OCI-LY7 (cell line): ENCODE measurements around the gene FBLN2. TPM values are rescaled to one million over a fixed set of nuclear protein-coding genes. Genes with fewer than 3 reads are reported as not detected.

ENCODE experiments used
- BruUV-seq: library from RNA; stranded (reverse); fragments of 400-500 nt; replicated peaks from 2 replicates; lab custom pipeline; 2021; lab: Mats Ljungman, UMichigan
- CTCF ChIA-PET: fragments of 300-600 bp; sonication (Branson Sonifier 250); formaldehyde crosslinking; loops from one replicate; lab custom pipeline; 2022; ENCODE audit warnings: antibody characterized with exemption; ENCODE audit not compliant: unreplicated experiment; lab: Charles Lee
- POLR2A ChIA-PET: fragments of 300-600 bp; sonication (Branson Sonifier 250); formaldehyde crosslinking; loops from one replicate; lab custom pipeline; 2022; ENCODE audit warnings: antibody characterized with exemption; lab: Charles Lee
- DNase-seq: peaks from one replicate; pipeline ENCODE4 v3.0.0-alpha.2; 2015; ENCODE audit warnings: low spot score
- H2AFZ ChIP-seq: fragments of 200-600 bp; sonication (generic), shearing (Covaris generic); 2 replicates; pipeline ENCODE4 v1.6.1; 2014; ENCODE audit warnings: mild to moderate bottlenecking, antibody characterized with exemption, low read length, moderate library complexity
- H3K27ac ChIP-seq: fragments of 200-600 bp; sonication (generic); 2 replicates; pipeline ENCODE4 v1.5.1; 2014; ENCODE audit warnings: mixed run types, low read depth, mild to moderate bottlenecking, moderate library complexity, low read length, inconsistent platforms; ENCODE audit not compliant: poor library complexity, severe bottlenecking
- H3K36me3 ChIP-seq: fragments of 200-600 bp; sonication (generic); 2 replicates; pipeline ENCODE4 v1.6.1; 2014; ENCODE audit warnings: mild to moderate bottlenecking, antibody characterized with exemption, low read length, moderate library complexity, mixed read lengths; ENCODE audit not compliant: insufficient read depth
- H3K4me1 ChIP-seq: fragments of 200-600 bp; sonication (generic); 2 replicates; pipeline ENCODE4 v1.5.1; 2014; ENCODE audit warnings: mild to moderate bottlenecking, low read length; ENCODE audit not compliant: insufficient read depth, poor library complexity, severe bottlenecking
- H3K4me2 ChIP-seq: fragments of 200-600 bp; sonication (generic); 2 replicates; pipeline ENCODE4 v1.6.1; 2014; ENCODE audit warnings: mild to moderate bottlenecking, low read length
- H3K4me3 ChIP-seq: fragments of 200-600 bp; sonication (generic); 2 replicates; pipeline ENCODE4 v1.5.1; 2014; ENCODE audit warnings: mild to moderate bottlenecking, low read depth, low read length; ENCODE audit not compliant: poor library complexity, severe bottlenecking
- H3K79me2 ChIP-seq: fragments of 200-600 bp; sonication (generic); 2 replicates; pipeline ENCODE4 v1.6.1; 2016; ENCODE audit warnings: low read depth, mild to moderate bottlenecking, low read length, moderate library complexity, mixed read lengths; ENCODE audit not compliant: insufficient read depth
- H3K9me2 ChIP-seq: fragments of 200-600 bp; sonication (generic); 2 replicates; pipeline ENCODE4 v1.6.1; 2016; ENCODE audit warnings: mild to moderate bottlenecking, low read length, mixed read lengths; ENCODE audit not compliant: insufficient read depth
- H3K9me3 ChIP-seq: fragments of 200-600 bp; sonication (generic); 2 replicates; pipeline ENCODE4 v1.6.1; 2014; ENCODE audit warnings: mild to moderate bottlenecking, mixed run types, low read length, mixed read lengths
- H4K20me1 ChIP-seq: fragments of 200-600 bp; sonication (generic); 2 replicates; pipeline ENCODE4 v1.6.1; 2014; ENCODE audit warnings: mild to moderate bottlenecking, antibody characterized with exemption, low read length, moderate library complexity, mixed read lengths; ENCODE audit not compliant: insufficient read depth
- EZH2phosphoT487 ChIP-seq: fragments of 200-600 bp; sonication (generic); IDR thresholded peaks from 2 replicates; pipeline ENCODE4 v1.6.1; 2018; ENCODE audit warnings: low read depth, borderline replicate concordance, mild to moderate bottlenecking, mixed run types, antibody characterized with exemption, low read length, moderate library complexity, mixed read lengths
- intact Hi-C: fragments of 100-400 bp; cut with micrococcal nuclease; formaldehyde crosslinking; loops from one replicate; pipeline ENCODE4 v1.10.0; 2022; ENCODE audit not compliant: unreplicated experiment
- total RNA-seq, 2 experiments: library from RNA; depleted of rRNA in 1 of 2; stranded (reverse); fragments of >200 nt in 1 of 2; shearing (Covaris generic) in 1 of 2; gene quantifications; 2 replicates each; pipeline ENCODE4 v1.2.3, GENCODE V29; 2014 to 2022
- TF ChIP-seq, protein P1 (sequence below): fragments of 200-600 bp; sonication (generic); conservative IDR thresholded peaks from 2 replicates; pipeline ENCODE4 v1.5.1; 2014; ENCODE audit warnings: mild to moderate bottlenecking, antibody characterized with exemption, low read length, moderate library complexity, mixed read lengths

The FBLN2 gene
- total RNA-seq, 2 experiments from 2014 or later = not detected

DNA sequence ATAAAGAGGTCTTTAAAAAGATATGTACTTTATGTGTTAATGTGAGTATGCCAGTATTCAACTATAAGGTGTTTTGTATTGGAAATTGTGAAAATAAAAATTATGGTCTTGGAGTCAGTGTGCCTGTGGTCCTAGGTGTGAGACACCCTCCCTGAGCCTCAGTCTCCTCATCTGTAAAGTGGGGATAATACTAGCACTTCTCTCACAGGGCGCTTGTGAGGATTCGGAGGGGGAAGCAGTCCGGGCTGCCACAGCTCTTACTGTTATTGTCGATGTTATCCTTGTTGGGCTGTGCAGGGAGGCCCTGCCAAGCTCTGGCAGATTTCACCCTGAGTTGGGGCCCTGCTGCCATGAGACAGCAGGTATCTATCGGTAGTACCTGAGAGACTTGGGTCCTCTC is 26.7 kb upstream of the FBLN2 start:
- Histone ChIP-seq H3K4me3 (no peak overlapping the region), H4K20me1 (no peaks in the 10 kb centered on the region), H2AFZ (no peak overlapping the region), H3K9me2 (no peaks in the 10 kb centered on the region), H3K4me2 (no peak overlapping the region), H3K4me1 (no peaks in the 10 kb centered on the region), H3K79me2 (no peaks in the 10 kb centered on the region), H3K9me3 (no peaks in the 10 kb centered on the region), H3K27ac (no peak overlapping the region), H3K36me3 (no peaks in the 10 kb centered on the region)
- TF ChIP-seq, protein P1, sequence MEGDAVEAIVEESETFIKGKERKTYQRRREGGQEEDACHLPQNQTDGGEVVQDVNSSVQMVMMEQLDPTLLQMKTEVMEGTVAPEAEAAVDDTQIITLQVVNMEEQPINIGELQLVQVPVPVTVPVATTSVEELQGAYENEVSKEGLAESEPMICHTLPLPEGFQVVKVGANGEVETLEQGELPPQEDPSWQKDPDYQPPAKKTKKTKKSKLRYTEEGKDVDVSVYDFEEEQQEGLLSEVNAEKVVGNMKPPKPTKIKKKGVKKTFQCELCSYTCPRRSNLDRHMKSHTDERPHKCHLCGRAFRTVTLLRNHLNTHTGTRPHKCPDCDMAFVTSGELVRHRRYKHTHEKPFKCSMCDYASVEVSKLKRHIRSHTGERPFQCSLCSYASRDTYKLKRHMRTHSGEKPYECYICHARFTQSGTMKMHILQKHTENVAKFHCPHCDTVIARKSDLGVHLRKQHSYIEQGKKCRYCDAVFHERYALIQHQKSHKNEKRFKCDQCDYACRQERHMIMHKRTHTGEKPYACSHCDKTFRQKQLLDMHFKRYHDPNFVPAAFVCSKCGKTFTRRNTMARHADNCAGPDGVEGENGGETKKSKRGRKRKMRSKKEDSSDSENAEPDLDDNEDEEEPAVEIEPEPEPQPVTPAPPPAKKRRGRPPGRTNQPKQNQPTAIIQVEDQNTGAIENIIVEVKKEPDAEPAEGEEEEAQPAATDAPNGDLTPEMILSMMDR = no peak
- no peak for TF ChIP-seq EZH2phosphoT487
- BruUV-seq = no TSS peak
- POLR2A ChIA-PET = no interaction called here
- no peak for DNase-seq
- CTCF ChIA-PET = no interaction called here
- intact Hi-C loops = no loop called here

DNA sequence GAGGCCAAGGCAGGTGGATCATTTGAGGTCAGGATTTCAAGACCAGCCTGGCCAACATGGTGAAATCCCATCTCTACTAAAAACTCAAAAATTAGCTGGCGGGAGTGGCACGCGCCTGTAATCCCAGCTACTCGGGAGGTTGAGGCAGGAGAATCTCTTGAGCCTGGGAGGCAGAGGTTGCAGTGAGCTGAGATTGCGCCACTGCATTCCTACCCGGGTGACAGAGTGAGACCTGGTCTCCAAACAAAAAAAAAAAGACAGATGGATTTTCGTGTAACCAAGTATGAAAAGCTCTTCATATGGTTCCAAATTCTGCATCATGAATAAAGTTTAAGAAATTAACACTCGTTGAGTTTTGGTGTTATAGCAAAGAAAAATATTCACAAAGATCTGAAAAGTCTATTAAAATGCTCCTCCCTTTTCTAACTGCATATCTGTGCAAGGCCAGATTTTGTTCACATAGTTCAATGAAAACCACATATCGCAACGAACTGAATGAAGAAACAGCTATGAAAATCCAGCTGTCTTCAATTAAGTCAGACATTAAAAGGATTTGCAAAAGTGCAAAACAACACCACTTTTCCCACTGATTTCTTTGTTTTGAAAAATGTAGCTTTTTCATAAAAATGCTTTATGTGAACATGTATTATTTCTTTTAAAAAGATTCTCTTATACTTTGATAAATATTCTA is 23.8 kb upstream of the FBLN2 start:
- no peak overlapping the region for H3K27ac ChIP-seq
- no peaks in the 10 kb centered on the region for H3K4me1 ChIP-seq
- ChIA-PET POLR2A (interaction anchor here (0.7 kb wide), 2 partner anchors 14 to 1098 kb away, joined by 3 read pairs; no protein-coding TSS in a partner anchor), CTCF (no interaction called here)
- no peak overlapping the region for H3K4me2 ChIP-seq
- H2AFZ ChIP-seq = no peak overlapping the region
- H4K20me1 ChIP-seq = no peaks in the 10 kb centered on the region
- DNase-seq = no peak
- H3K9me2 ChIP-seq = no peaks in the 10 kb centered on the region
- BruUV-seq = no TSS peak
- no peak overlapping the region for H3K4me3 ChIP-seq
- TF ChIP-seq, protein P1 = no peak
- TF ChIP-seq EZH2phosphoT487 = no peak
- H3K79me2 ChIP-seq = no peaks in the 10 kb centered on the region
- intact Hi-C loops = no loop called here
- no peaks in the 10 kb centered on the region for H3K9me3 ChIP-seq
- no peaks in the 10 kb centered on the region for H3K36me3 ChIP-seq
